SU-DHL-6 (cell line): Measurements from ENCODE around the gene AXIN1.

Source experiments
- H2AFZ ChIP-seq: fragments of 200-600 bp; sonication (generic); 2 replicates; pipeline ENCODE4 v1.6.1; 2014; ENCODE audit warnings: low read depth, mild to moderate bottlenecking, moderate library complexity, mixed read lengths, antibody characterized with exemption, low read length; ENCODE audit not compliant: severe bottlenecking
- H3F3A ChIP-seq: fragments of 200-600 bp; shearing (Covaris generic); 2 replicates; pipeline ENCODE4 v1.6.0; 2016; ENCODE audit warnings: antibody characterized with exemption, mild to moderate bottlenecking; ENCODE audit not compliant: insufficient read depth
- H3K27ac ChIP-seq: fragments of 200-600 bp; sonication (generic); 2 replicates; pipeline ENCODE4 v1.5.1; 2016; ENCODE audit warnings: low read depth, mild to moderate bottlenecking, low read length, moderate library complexity, mixed read lengths
- H3K27me3 ChIP-seq: fragments of 200-600 bp; sonication (generic), shearing (Covaris generic); 2 replicates; pipeline ENCODE4 v1.6.0; 2014; ENCODE audit warnings: mild to moderate bottlenecking, low read length
- H3K36me3 ChIP-seq: fragments of 200-600 bp; sonication (generic); 2 replicates; pipeline ENCODE4 v1.6.1; 2014; ENCODE audit warnings: mild to moderate bottlenecking, low read length, mixed read lengths
- H3K4me2 ChIP-seq: fragments of 300-600, 200-600 bp; shearing (Covaris generic), sonication (generic); 2 replicates; pipeline ENCODE4 v1.6.0; 2014; ENCODE audit warnings: low read length, low read depth, mild to moderate bottlenecking; ENCODE audit not compliant: poor library complexity, severe bottlenecking
- H3K4me3 ChIP-seq: fragments of 200-600 bp; sonication (generic); 2 replicates; pipeline ENCODE4 v1.5.1; 2014; ENCODE audit warnings: antibody characterized with exemption, low read length, mild to moderate bottlenecking, mixed read lengths; ENCODE audit not compliant: insufficient read depth, poor library complexity, severe bottlenecking
- H3K79me2 ChIP-seq: fragments of 200-600 bp; sonication (generic); 2 replicates; pipeline ENCODE4 v1.6.1; 2014; ENCODE audit warnings: mild to moderate bottlenecking, low read length, moderate library complexity; ENCODE audit not compliant: insufficient read depth
- H3K9ac ChIP-seq: fragments of 200-600 bp; sonication (generic); 2 replicates; pipeline ENCODE4 v1.7.0; 2014; ENCODE audit warnings: mild to moderate bottlenecking, low read length
- H3K9me2 ChIP-seq: fragments of 200-600 bp; sonication (generic); replicated peaks from 2 replicates; pipeline ENCODE4 v1.6.1; 2014; ENCODE audit warnings: low read length; ENCODE audit not compliant: insufficient read depth
- H3K9me3 ChIP-seq: fragments of 200-600 bp; sonication (generic); 2 replicates; pipeline ENCODE4 v1.6.1; 2014; ENCODE audit warnings: low read length, mixed read lengths; ENCODE audit not compliant: insufficient read depth
- H4K20me1 ChIP-seq: fragments of 200-600 bp; sonication (generic); 2 replicates; pipeline ENCODE4 v1.6.1; 2014; ENCODE audit warnings: low read depth, mild to moderate bottlenecking, antibody characterized with exemption, low read length, moderate library complexity, mixed read lengths
- EZH2phosphoT487 ChIP-seq: fragments of 200-600 bp; sonication (generic), shearing (Covaris generic); conservative IDR thresholded peaks from 2 replicates; pipeline ENCODE4 v1.6.1; 2018; ENCODE audit warnings: mild to moderate bottlenecking, antibody characterized with exemption, low read length, moderate library complexity, mixed read lengths
- TF ChIP-seq, protein P1 (sequence below): fragments of 200-600 bp; sonication (generic); IDR thresholded peaks from one replicate; pipeline ENCODE4 v1.5.1; 2017; ENCODE audit warnings: antibody characterized with exemption, mild to moderate bottlenecking, low read length, moderate library complexity; ENCODE audit not compliant: insufficient read depth, poor library complexity, severe bottlenecking

The AXIN1 gene

DNA sequence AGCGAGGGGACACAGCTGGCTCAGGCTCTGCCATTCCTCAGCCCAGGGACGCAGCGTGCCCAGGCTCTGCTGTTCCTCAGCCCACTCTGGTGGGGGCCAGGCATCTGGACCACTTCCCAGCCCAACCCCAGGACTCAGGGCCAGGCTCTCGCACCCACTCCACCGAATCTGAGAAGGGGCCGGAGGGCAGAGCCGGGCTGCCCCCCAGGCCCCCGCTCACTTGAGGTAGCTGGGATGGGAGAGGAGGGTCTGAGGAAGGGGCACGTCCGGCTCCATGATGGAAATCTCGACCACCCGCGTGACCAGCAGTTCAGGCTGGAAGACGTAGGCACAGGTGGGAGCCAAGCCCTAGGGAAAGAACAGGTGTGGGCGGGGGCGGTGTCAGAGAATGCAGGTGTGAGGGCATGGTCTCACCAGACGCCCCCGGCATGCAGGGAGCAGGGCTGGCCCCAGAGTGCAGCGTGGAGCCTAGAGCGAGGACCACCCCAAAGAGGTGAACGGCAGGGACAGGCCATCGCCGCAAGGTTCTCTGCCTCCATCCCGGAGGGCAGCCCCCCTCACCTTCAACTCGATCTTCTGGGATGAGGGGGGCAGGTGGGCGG lies 24.4 kb upstream of the AXIN1 start:
- H3K27ac ChIP-seq: no peak overlapping the region
- H3K27me3 ChIP-seq: no peaks in the 10 kb centered on the region
- TF ChIP-seq, protein P1, sequence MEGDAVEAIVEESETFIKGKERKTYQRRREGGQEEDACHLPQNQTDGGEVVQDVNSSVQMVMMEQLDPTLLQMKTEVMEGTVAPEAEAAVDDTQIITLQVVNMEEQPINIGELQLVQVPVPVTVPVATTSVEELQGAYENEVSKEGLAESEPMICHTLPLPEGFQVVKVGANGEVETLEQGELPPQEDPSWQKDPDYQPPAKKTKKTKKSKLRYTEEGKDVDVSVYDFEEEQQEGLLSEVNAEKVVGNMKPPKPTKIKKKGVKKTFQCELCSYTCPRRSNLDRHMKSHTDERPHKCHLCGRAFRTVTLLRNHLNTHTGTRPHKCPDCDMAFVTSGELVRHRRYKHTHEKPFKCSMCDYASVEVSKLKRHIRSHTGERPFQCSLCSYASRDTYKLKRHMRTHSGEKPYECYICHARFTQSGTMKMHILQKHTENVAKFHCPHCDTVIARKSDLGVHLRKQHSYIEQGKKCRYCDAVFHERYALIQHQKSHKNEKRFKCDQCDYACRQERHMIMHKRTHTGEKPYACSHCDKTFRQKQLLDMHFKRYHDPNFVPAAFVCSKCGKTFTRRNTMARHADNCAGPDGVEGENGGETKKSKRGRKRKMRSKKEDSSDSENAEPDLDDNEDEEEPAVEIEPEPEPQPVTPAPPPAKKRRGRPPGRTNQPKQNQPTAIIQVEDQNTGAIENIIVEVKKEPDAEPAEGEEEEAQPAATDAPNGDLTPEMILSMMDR: no peak
- no peak for TF ChIP-seq EZH2phosphoT487
- no peaks in the 10 kb centered on the region for H3K36me3 ChIP-seq
- H3F3A ChIP-seq: no peaks in the 10 kb centered on the region
- no peak overlapping the region for H3K4me3 ChIP-seq
- no peak overlapping the region for H3K9ac ChIP-seq
- H4K20me1 ChIP-seq: no peaks in the 10 kb centered on the region
- H3K9me2 ChIP-seq: no peaks in the 10 kb centered on the region
- peaks cover 3% of the 10 kb centered on the region; the same call in 1 of the 2 replicates for H3K79me2 ChIP-seq
- H3K4me2 ChIP-seq: no peak overlapping the region
- H3K9me3 ChIP-seq: no peaks in the 10 kb centered on the region
- no peak overlapping the region for H2AFZ ChIP-seq

DNA sequence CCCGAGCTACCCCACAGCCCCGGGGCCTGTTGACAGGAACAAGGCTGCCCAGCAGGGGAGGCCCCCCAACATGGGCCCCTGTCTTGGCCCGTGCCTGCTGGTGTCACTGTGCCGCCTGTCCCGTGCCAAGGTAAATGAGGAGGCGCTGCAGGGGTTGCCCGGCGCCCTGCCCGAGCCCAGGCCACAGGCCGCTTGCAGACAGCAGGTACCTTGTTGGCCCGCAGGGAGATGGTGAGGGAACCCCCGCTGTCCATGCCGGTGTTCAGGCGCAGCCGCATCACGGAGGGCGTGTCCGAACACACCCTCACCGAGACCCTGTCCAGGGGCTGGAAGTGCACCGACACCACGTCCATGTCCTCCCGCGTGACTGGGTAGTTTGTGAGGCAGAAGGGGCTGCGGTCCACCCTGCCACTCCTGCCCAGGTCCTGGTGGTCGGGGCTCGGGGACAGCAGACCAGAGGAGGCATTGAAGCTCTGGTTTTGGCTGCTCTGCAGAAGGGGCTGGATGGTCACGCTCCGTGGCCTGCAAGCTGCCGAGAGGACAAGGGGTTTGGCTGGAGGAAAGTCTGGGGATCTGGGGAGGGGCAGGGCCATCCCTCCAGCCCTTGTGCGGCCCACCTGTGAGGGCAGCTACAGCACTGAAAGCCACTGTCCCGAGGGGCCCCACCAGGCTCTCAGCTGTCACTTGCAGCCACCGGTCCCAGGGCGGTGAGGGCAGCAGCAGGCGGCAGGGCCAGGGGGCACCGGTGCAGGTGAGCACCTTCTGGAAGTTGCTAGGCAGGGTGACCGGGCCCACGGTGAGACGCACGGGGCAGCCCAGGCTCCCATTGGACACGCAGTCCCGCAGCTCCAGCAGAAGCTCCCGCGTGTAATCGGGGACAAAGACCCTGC lies 23.6 kb upstream of the AXIN1 start:
- H3K36me3 ChIP-seq: no peaks in the 10 kb centered on the region

DNA sequence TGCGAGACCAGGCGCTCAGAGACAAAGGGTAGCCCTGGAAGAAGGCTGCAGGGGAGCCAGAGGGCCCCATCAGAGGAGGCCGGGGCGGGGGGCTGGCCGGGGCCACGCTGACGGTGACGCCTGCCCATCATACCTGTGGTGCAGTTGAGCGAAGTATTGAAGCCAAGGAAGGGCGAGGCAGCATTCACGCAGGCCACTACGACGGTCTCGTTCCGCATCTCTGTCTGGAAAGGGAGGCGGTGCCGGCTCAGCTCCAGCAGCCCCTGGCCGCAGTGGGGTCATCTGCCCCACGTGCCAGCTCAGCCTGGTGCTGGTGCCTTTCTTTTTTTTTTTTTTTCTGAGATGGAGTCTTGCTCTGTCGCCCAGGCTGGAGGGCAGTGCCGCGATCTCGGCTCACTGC lies 22.7 kb upstream of the AXIN1 start:
- Histone ChIP-seq H4K20me1 (no peaks in the 10 kb centered on the region), H3K4me3 (no peak overlapping the region), H3K9me2 (no peaks in the 10 kb centered on the region), H3K27ac (no peak overlapping the region), H2AFZ (no peak overlapping the region), H3K36me3 (no peaks in the 10 kb centered on the region), H3K9ac (no peak overlapping the region), H3K27me3 (no peaks in the 10 kb centered on the region), H3F3A (0 out of 2 replicates have a peak, but pooled peaks cover 4% of the 10 kb centered on the region), H3K4me2 (no peak overlapping the region), H3K79me2 (peaks cover 3% of the 10 kb centered on the region; the same call in 1 of the 2 replicates), H3K9me3 (no peaks in the 10 kb centered on the region)
- TF ChIP-seq, protein P1: no peak
- no peak for TF ChIP-seq EZH2phosphoT487

More for the DNA sequence above, 23.6 kb upstream of the AXIN1 start:
- Histone ChIP-seq H3F3A (no peaks in the 10 kb centered on the region), H3K27ac (no peak overlapping the region), H3K9ac (no peak overlapping the region), H3K27me3 (no peaks in the 10 kb centered on the region), H2AFZ (no peak overlapping the region), H3K4me3 (no peak overlapping the region), H3K79me2 (peaks cover 3% of the 10 kb centered on the region; the same call in 1 of the 2 replicates), H3K9me2 (no peaks in the 10 kb centered on the region), H3K4me2 (no peak overlapping the region), H3K9me3 (no peaks in the 10 kb centered on the region), H4K20me1 (no peaks in the 10 kb centered on the region)
- TF ChIP-seq EZH2phosphoT487: no peak
- TF ChIP-seq, protein P1: no peak
